HepG2 (cell line): ENCODE results near the gene SIM1. TPM values are rescaled to one million over a fixed set of nuclear protein-coding genes. Genes with fewer than 3 reads are reported as not detected.

Source experiments
- ATAC-seq: fragments of 200-7000 bp; cut with Tn5 transposase; 3 replicates; pipeline ENCODE4 v1.9.1; 2020; ENCODE audit warnings: mild to moderate bottlenecking, moderate library complexity
- BruUV-seq: library from RNA; stranded (reverse); fragments of 400-500 nt; replicated peaks from 2 replicates; lab custom pipeline; 2021; lab: Mats Ljungman, UMichigan
- CTCF ChIA-PET: fragments of 300-600 bp; formaldehyde crosslinking; extraction: SDS; loops from one replicate; lab custom pipeline; 2021; ENCODE audit warnings: low total read pairs, inconsistent platforms, low intra/inter-chr PET ratio; lab: Yijun Ruan, JAX
- POLR2A ChIA-PET: fragments of 350-600 bp; sonication (Branson Sonifier 250); formaldehyde crosslinking; loops from one replicate; lab custom pipeline; 2020; ENCODE audit warnings: antibody characterized with exemption, inconsistent platforms; lab: Yijun Ruan, JAX
- DNase-seq: peaks from one replicate; pipeline ENCODE4 v3.0.0-alpha.2; 2015; ENCODE audit warnings: low spot score
- FAIRE-seq: peaks from 3 replicates; lab custom pipeline; 2011; peaks lifted over from hg19 to GRCh38; lab: Jason Lieb, UNC
- H2AFZ ChIP-seq: one replicate; pipeline ENCODE4 v1.6.1; 2011; ENCODE audit warnings: low read length, inconsistent platforms
- H3K27ac ChIP-seq: fragments of 300-600 bp; 3 replicates; pipeline ENCODE4 v1.8.0; 2011; ENCODE audit warnings: mixed run types, mild to moderate bottlenecking, mixed read lengths, low read length, inconsistent platforms; ENCODE audit not compliant: insufficient read depth; ENCODE audit errors: extremely low read length
- H3K27me3 ChIP-seq, 2 experiments: fragments of 200-600 bp in 1 of 2; 2 replicates in 1 of 2; 3 replicates in 1 of 2; pipeline versions ENCODE4 v1.6.0 to v1.8.0; 2011; ENCODE audit warnings: low read length in 2 of 2, mild to moderate bottlenecking in 2 of 2, moderate library complexity in 2 of 2, inconsistent platforms in 1 of 2; ENCODE audit not compliant: insufficient read depth in 2 of 2, control insufficient read depth in 1 of 2
- H3K36me3 ChIP-seq, 2 experiments: fragments of 200-600 bp in 1 of 2; replicated peaks in 1 of 2; 2 replicates in 1 of 2; 3 replicates in 1 of 2; pipeline versions ENCODE4 v1.5.1 to v1.8.0; 2011; ENCODE audit warnings: low read length in 2 of 2, inconsistent platforms in 1 of 2; ENCODE audit not compliant: insufficient read depth in 2 of 2, control insufficient read depth in 1 of 2
- H3K4me1 ChIP-seq: 2 replicates; pipeline ENCODE4 v1.5.1; 2012; ENCODE audit warnings: low read length, inconsistent platforms; ENCODE audit not compliant: insufficient read depth
- H3K4me2 ChIP-seq: 2 replicates; pipeline ENCODE4 v1.6.0; 2011; ENCODE audit warnings: low read depth, low read length, inconsistent platforms
- H3K4me3 ChIP-seq, 3 experiments: fragments of 200-600 bp in 1 of 3; sonication (generic), shearing (Covaris generic) in 1 of 3; replicated peaks in 1 of 3; 2 replicates each; pipeline ENCODE4 v1.5.1; 2011 to 2016; ENCODE audit warnings: low read length in 3 of 3, inconsistent platforms in 2 of 3, low read depth in 2 of 3, mild to moderate bottlenecking in 2 of 3, control low read depth in 1 of 3, mixed read lengths in 1 of 3; ENCODE audit not compliant: insufficient read depth in 1 of 3
- H3K79me2 ChIP-seq: one replicate; pipeline ENCODE4 v1.6.1; 2011; ENCODE audit warnings: low read length, inconsistent platforms; ENCODE audit not compliant: insufficient read depth
- H3K9ac ChIP-seq: 2 replicates; pipeline ENCODE4 v1.6.0; 2011; ENCODE audit warnings: mild to moderate bottlenecking, low read depth, low read length, inconsistent platforms; ENCODE audit not compliant: insufficient read depth
- H3K9me3 ChIP-seq: 2 replicates; pipeline ENCODE4 v1.5.1; 2012; ENCODE audit warnings: mild to moderate bottlenecking, low read length
- H4K20me1 ChIP-seq: 2 replicates; pipeline ENCODE4 v1.6.0; 2011; ENCODE audit warnings: inconsistent platforms, mild to moderate bottlenecking, low read length, moderate library complexity; ENCODE audit not compliant: insufficient read depth
- AGO2 ChIP-seq: fragments of 200-400 bp; formaldehyde crosslinking; optimal IDR thresholded peaks from 2 replicates; pipeline ENCODE3; 2017; ENCODE audit warnings: mild to moderate bottlenecking, low read depth, low read length, moderate library complexity
- KDM5B ChIP-seq: sonication (generic); formaldehyde crosslinking; IDR thresholded peaks from 2 replicates; pipeline ENCODE4 v1.4.0; 2020; ENCODE audit warnings: missing genetic modification reagents, mild to moderate bottlenecking, borderline replicate concordance
- KLF6 ChIP-seq: IDR thresholded peaks from 2 replicates; pipeline ENCODE4 v1.8.0; 2016; ENCODE audit warnings: missing biosample characterization, missing genetic modification reagents
- SIN3A ChIP-seq: IDR thresholded peaks from 2 replicates; pipeline ENCODE4 v1.6.1; 2011; ENCODE audit warnings: low read depth, mild to moderate bottlenecking, control low read depth, low read length, borderline replicate concordance
- ZSCAN21 ChIP-seq: sonication (generic); formaldehyde crosslinking; IDR thresholded peaks from 2 replicates; pipeline ENCODE4 v1.8.0; 2022; ENCODE audit warnings: mild to moderate bottlenecking, missing genetic modification reagents, moderate library complexity, borderline replicate concordance
- WGBS: methylation state at CpG from one replicate; pipeline ENCODE4 v1.1.6; 2017; ENCODE audit warnings: low lambda C conversion rate; 5-methylcytosine and 5-hydroxymethylcytosine counted together
- in situ Hi-C: cut with HindIII; loops from 2 replicates; pipeline ENCODE4 v1.10.0; 2017; ENCODE audit warnings: low pct_unique_long_range_greater_than_20kb; ENCODE audit not compliant: extremely low pct_ligation_motif_present
- intact Hi-C: fragments of 100-400 bp; cut with micrococcal nuclease; formaldehyde crosslinking; loops from one replicate; pipeline ENCODE4 v1.10.0; 2022; ENCODE audit not compliant: unreplicated experiment
- polyA plus RNA-seq, 8 experiments: library from polyadenylated mRNA; depleted of rRNA in 3 of 8; stranded (reverse) in 7 of 8; unstranded in 1 of 8; fragments of >200 nt; fragmentation: Illumina TruSeq in 4 of 8; extraction: Trizol in 4 of 8; gene quantifications; 2 replicates each; pipeline versions ENCODE4 v1.2.1 to v1.2.3, GENCODE V29; 2011 to 2016; ENCODE audit warnings: low read depth in 4 of 8, missing spikeins in 1 of 8, mixed read lengths in 1 of 8; ENCODE audit not compliant: insufficient read depth in 1 of 8
- total RNA-seq, 5 experiments: library from RNA; depleted of rRNA; stranded (reverse); fragments of >200 nt; fragmentation: Illumina TruSeq; extraction: Trizol; gene quantifications; 2 replicates each; pipeline ENCODE4 v1.2.3, GENCODE V29; 2016; ENCODE audit warnings: low read depth in 1 of 5
- TF ChIP-seq, protein P1 (sequence below): sonication (generic); formaldehyde crosslinking; IDR thresholded peaks from 2 replicates; pipeline ENCODE4 v1.5.0; 2020; ENCODE audit warnings: missing genetic modification reagents

The SIM1 gene
- total and polyA plus RNA-seq, 2 of the 13 experiments (the other 11 are each of a cell fraction or from before 2014, with no cell fraction given), result not detected

DNA sequence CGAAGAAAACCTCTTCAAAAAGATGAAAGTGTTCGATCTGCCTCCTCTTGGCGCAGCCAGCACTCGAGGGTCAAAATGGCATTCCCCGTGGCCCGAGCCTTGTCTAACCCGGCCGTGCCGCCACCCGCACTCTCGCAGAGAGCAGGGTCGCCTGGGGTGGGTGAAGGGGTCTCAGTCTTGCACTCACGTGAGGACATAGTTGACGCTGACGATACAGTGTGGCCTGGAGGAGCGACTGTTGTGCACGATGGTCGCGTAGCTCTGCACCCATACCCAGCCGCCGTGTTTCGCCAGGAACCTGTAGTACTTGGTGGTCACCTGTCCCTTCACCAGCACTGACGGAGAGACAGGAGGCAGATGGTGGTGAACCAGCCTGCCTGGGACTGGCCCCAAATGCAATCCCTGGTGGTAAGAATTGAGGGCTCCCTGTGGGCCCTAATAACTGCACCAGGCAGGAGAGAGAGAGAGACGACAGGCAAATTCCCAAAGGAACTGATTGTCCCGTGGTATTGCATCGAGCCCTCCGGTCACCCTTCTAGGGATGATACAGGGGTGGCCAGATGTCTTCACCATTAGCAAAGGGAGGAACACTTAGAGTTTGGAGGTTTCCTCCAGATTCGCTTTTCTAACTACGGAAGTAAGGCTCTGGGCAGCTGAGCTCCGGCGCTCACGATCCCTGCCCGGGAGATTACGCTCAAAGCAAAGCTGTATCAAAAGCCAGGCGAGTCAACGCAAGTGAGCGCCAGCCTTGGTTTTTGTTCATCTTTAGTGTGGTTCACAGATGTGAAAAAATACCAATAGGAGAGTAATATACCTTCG is 17.4 kb downstream of the SIM1 start:
- Histone ChIP-seq H2AFZ (no peak overlapping the region), H3K27me3 (peaks cover 0 to 28% of the 10 kb centered on the region in 2 experiments; a peak in 2 of 5 replicates), H3K4me2 (no peak overlapping the region), H3K79me2 (no peaks in the 10 kb centered on the region), H3K4me1 (no peaks in the 10 kb centered on the region), H4K20me1 (no peaks in the 10 kb centered on the region), H3K36me3 (no peaks in the 10 kb centered on the region), H3K4me3 (no peak overlapping the region), H3K27ac (no peak overlapping the region), H3K9ac (no peak overlapping the region), H3K9me3 (no peaks in the 10 kb centered on the region)
- no peak for DNase-seq
- ChIA-PET POLR2A (no interaction called here), CTCF (no interaction called here)
- WGBS, result 62% methylated on average over 20 of the region's 38 CpGs
- TF ChIP-seq, protein P1, sequence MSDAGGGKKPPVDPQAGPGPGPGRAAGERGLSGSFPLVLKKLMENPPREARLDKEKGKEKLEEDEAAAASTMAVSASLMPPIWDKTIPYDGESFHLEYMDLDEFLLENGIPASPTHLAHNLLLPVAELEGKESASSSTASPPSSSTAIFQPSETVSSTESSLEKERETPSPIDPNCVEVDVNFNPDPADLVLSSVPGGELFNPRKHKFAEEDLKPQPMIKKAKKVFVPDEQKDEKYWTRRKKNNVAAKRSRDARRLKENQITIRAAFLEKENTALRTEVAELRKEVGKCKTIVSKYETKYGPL (CRISPR knock-in tag), result no peak
- no peak for TF ChIP-seq KDM5B
- TF ChIP-seq ZSCAN21 (CRISPR knock-in tag), result no peak
- no peak for TF ChIP-seq SIN3A
- TF ChIP-seq KLF6 (CRISPR knock-in tag), result no peak
- TF ChIP-seq AGO2, result no peak
- FAIRE-seq, result no peak
- intact Hi-C loops, result no loop called here
- ATAC-seq, result peak; percentile 28; the same call in 2 of the 3 replicates
- in situ Hi-C loops, result no loop called here
- no TSS peak for BruUV-seq
